HG03457 (cell line): ENCODE data around the gene SLC36A1.

Experiments used
- ATAC-seq: cut with Tn5 transposase; IDR thresholded peaks from one replicate; pipeline ENCODE4 v1.9.1; 2021; ENCODE audit warnings: moderate number of reproducible peaks; ENCODE audit not compliant: unreplicated experiment

The SLC36A1 gene

GRCh38 chr5:151451626-151452520 is 4.5 kb downstream of the SLC36A1 start:
- ATAC-seq: peak; percentile 42

- no peak for ATAC-seq
Observed at GRCh38 chr5:151454166-151454565, 6.8 kb downstream of the SLC36A1 start.

- ATAC-seq: no peak
Observed at GRCh38 chr5:151454889-151455288, 7.5 kb downstream of the SLC36A1 start.

- no peak for ATAC-seq
Observed at GRCh38 chr5:151456321-151456940, 9.0 kb downstream of the SLC36A1 start.

GRCh38 chr5:151458314-151458713 is 10.9 kb downstream of the SLC36A1 start:
- ATAC-seq: no peak

GRCh38 chr5:151459680-151460324 is 12.4 kb downstream of the SLC36A1 start:
- no peak for ATAC-seq

- peak; percentile 85 for ATAC-seq
Observed at GRCh38 chr5:151461312-151461711, 13.9 kb downstream of the SLC36A1 start.

- no peak for ATAC-seq
Observed at GRCh38 chr5:151463137-151464029, 16.0 kb downstream of the SLC36A1 start.

- ATAC-seq: no peak
Observed at GRCh38 chr5:151464101-151464500, 16.7 kb downstream of the SLC36A1 start.

GRCh38 chr5:151465476-151465875 is 18.1 kb downstream of the SLC36A1 start:
- no peak for ATAC-seq

GRCh38 chr5:151467576-151467975 is 20.2 kb downstream of the SLC36A1 start:
- ATAC-seq: no peak

- no peak for ATAC-seq
Observed at GRCh38 chr5:151469386-151469785, 22.0 kb downstream of the SLC36A1 start.

- no peak for ATAC-seq
Observed at GRCh38 chr5:151469992-151470391, 22.6 kb downstream of the SLC36A1 start.

GRCh38 chr5:151470439-151470838 is 23.0 kb downstream of the SLC36A1 start:
- no peak for ATAC-seq

GRCh38 chr5:151471276-151471675 is 23.9 kb downstream of the SLC36A1 start:
- ATAC-seq: no peak

- ATAC-seq: no peak
Observed at GRCh38 chr5:151474799-151475198, 27.4 kb downstream of the SLC36A1 start.

- ATAC-seq: no peak
Observed at GRCh38 chr5:151475388-151475787, 28.0 kb downstream of the SLC36A1 start.

- no peak for ATAC-seq
Observed at GRCh38 chr5:151476016-151476415, 28.6 kb downstream of the SLC36A1 start.

GRCh38 chr5:151477101-151477500 is 29.7 kb downstream of the SLC36A1 start:
- ATAC-seq: no peak

GRCh38 chr5:151480384-151481293 is 33.2 kb downstream of the SLC36A1 start:
- no peak for ATAC-seq
